CD14-positive monocyte (primary cell): Measurements from ENCODE around the gene PGM5. TPM values are rescaled to one million over a fixed set of nuclear protein-coding genes. Genes with fewer than 3 reads are reported as not detected.

Experiments
- DNase-seq, 3 donors: peaks; one replicate each; pipeline ENCODE4 v3.0.0-alpha.2; 2011 to 2022
- H2AFZ ChIP-seq: 2 replicates; pipeline ENCODE4 v1.6.0; 2012; ENCODE audit warnings: mild to moderate bottlenecking, low read depth, low read length, inconsistent platforms; ENCODE audit not compliant: insufficient read depth, poor library complexity, severe bottlenecking
- H3K27ac ChIP-seq, 2 donors: 1 replicate in 1 of 2; 2 replicates in 1 of 2; pipeline ENCODE4 v1.5.1; 2012 to 2013; ENCODE audit warnings: low read length in 2 of 2, control low read depth in 1 of 2, inconsistent platforms in 1 of 2, low read depth in 1 of 2, mild to moderate bottlenecking in 1 of 2
- H3K27me3 ChIP-seq, 2 donors: one replicate each; pipeline versions ENCODE4 v1.6.0 to v1.6.1; 2011 to 2013; ENCODE audit warnings: low read length in 2 of 2; ENCODE audit not compliant: control insufficient read depth in 2 of 2, insufficient read depth in 2 of 2
- H3K36me3 ChIP-seq, 2 donors: replicated peaks in 1 of 2; 1 replicate in 1 of 2; 2 replicates in 1 of 2; pipeline versions ENCODE4 v1.5.1 to v1.6.1; 2012 to 2013; ENCODE audit warnings: low read length in 2 of 2, control low read depth in 1 of 2, inconsistent platforms in 1 of 2, mild to moderate bottlenecking in 1 of 2; ENCODE audit not compliant: insufficient read depth in 2 of 2, control insufficient read depth in 1 of 2
- H3K4me1 ChIP-seq, 2 donors: 1 replicate in 1 of 2; 2 replicates in 1 of 2; pipeline versions ENCODE4 v1.5.1 to v1.6.1; 2012 to 2013; ENCODE audit warnings: low read length in 2 of 2, control low read depth in 1 of 2, inconsistent platforms in 1 of 2, mild to moderate bottlenecking in 1 of 2, moderate library complexity in 1 of 2; ENCODE audit not compliant: insufficient read depth in 2 of 2, control insufficient read depth in 1 of 2
- H3K4me2 ChIP-seq: replicated peaks from 2 replicates; pipeline ENCODE3; 2012; ENCODE audit warnings: low read length, moderate library complexity, mild to moderate bottlenecking; ENCODE audit not compliant: poor library complexity, severe bottlenecking; ENCODE audit errors: extremely low read depth
- H3K4me3 ChIP-seq, 3 experiments: fragments of 200-600 bp in 1 of 3; sonication (generic) in 1 of 3; replicated peaks in 1 of 3; 1 replicate in 2 of 3; 2 replicates in 1 of 3; pipeline ENCODE4 v1.5.1; 2011 to 2013; ENCODE audit warnings: low read length in 3 of 3, mild to moderate bottlenecking in 3 of 3, control low read depth in 2 of 3, low read depth in 2 of 3, inconsistent platforms in 1 of 3, moderate library complexity in 1 of 3
- H3K79me2 ChIP-seq: 2 replicates; pipeline ENCODE4 v1.6.0; 2012; ENCODE audit warnings: mild to moderate bottlenecking, control low read depth, inconsistent platforms, low read length, moderate library complexity; ENCODE audit not compliant: insufficient read depth
- H3K9ac ChIP-seq: 2 replicates; pipeline ENCODE4 v1.6.0; 2017; ENCODE audit warnings: low read length, mild to moderate bottlenecking; ENCODE audit not compliant: insufficient read depth, poor library complexity, severe bottlenecking
- H3K9me3 ChIP-seq, 2 donors: replicated peaks in 1 of 2; 1 replicate in 1 of 2; 2 replicates in 1 of 2; pipeline versions ENCODE4 v1.5.1 to v1.6.1; 2012 to 2013; ENCODE audit warnings: low read length in 2 of 2, control low read depth in 1 of 2; ENCODE audit not compliant: control insufficient read depth in 1 of 2, insufficient read depth in 1 of 2
- H4K20me1 ChIP-seq: 2 replicates; pipeline ENCODE4 v1.6.0; 2012; ENCODE audit warnings: mild to moderate bottlenecking, low read length, control low read depth, moderate library complexity; ENCODE audit not compliant: insufficient read depth
- H3K27ac Mint-ChIP-seq, 7 donors: one replicate each; pipeline ENCODE4 v1.8.0; 2020; ENCODE audit warnings: mild to moderate bottlenecking in 7 of 7, mixed read lengths in 7 of 7, moderate library complexity in 6 of 7, inconsistent platforms in 2 of 7
- H3K27me3 Mint-ChIP-seq, 3 donors: one replicate each; pipeline ENCODE4 v1.8.0; 2021 to 2022; ENCODE audit warnings: low read depth in 3 of 3, mild to moderate bottlenecking in 3 of 3, mixed read lengths in 3 of 3, moderate library complexity in 3 of 3, inconsistent platforms in 1 of 3
- H3K36me3 Mint-ChIP-seq, 2 donors: one replicate each; pipeline ENCODE4 v1.8.0; 2020; ENCODE audit warnings: mixed read lengths in 2 of 2, inconsistent platforms in 1 of 2, mild to moderate bottlenecking in 1 of 2
- H3K4me1 Mint-ChIP-seq: one replicate; pipeline ENCODE4 v1.8.0; 2020; ENCODE audit warnings: mild to moderate bottlenecking, mixed read lengths
- H3K4me3 Mint-ChIP-seq, 2 donors: one replicate each; pipeline ENCODE4 v1.8.0; 2020; ENCODE audit warnings: mild to moderate bottlenecking in 2 of 2, mixed read lengths in 2 of 2, moderate library complexity in 1 of 2
- H3K9me3 Mint-ChIP-seq, 7 donors: one replicate each; pipeline ENCODE4 v1.8.0; 2020 to 2022; ENCODE audit warnings: mixed read lengths in 7 of 7, mild to moderate bottlenecking in 6 of 7, moderate library complexity in 6 of 7, inconsistent platforms in 2 of 7
- CTCF ChIP-seq: fragments of 200-600 bp; IDR thresholded peaks from one replicate; pipeline ENCODE4 v1.8.0; 2022; ENCODE audit warnings: antibody characterized with exemption, mild to moderate bottlenecking
- WGBS: methylation state at CpG from one replicate; pipeline ENCODE4 v1.1.5; 2013; ENCODE audit warnings: missing lambda C conversion rate; ENCODE audit not compliant: insufficient coverage; 5-methylcytosine and 5-hydroxymethylcytosine counted together
- intact Hi-C, 2 donors: fragments of 100-400 bp; cut with micrococcal nuclease; formaldehyde crosslinking; loops; one replicate each; pipeline versions ENCODE4 v1.15.0 to v1.15.1; 2023
- polyA plus RNA-seq, 3 donors: library from polyadenylated mRNA; depleted of rRNA in 1 of 3; unstranded in 2 of 3; stranded (reverse) in 1 of 3; fragments of 300-500 nt in 2 of 3; fragments of >200 nt in 1 of 3; fragmentation: Illumina TruSeq in 2 of 3; gene quantifications; 1 replicate in 2 of 3; 2 replicates in 1 of 3; pipeline ENCODE4 v1.2.3, GENCODE V29; 2012 to 2021

The PGM5 gene
- polyA plus RNA-seq, 3 donors = 0.35 to 1.2 (median 1.1) TPM

- peaks cover 0 to 3% (median 1%) of the 10 kb centered on the region in 3 donors for H3K27me3 Mint-ChIP-seq
- Histone ChIP-seq H3K9ac (no peak overlapping the region), H3K4me3 (peak overlapping the region in 1 of 3 experiments; percentile 50), H3K36me3 (no peaks in the 10 kb centered on the region), H3K79me2 (no peaks in the 10 kb centered on the region), H2AFZ (peak overlapping the region; percentile 31), H3K9me3 (no peaks in the 10 kb centered on the region), H3K4me2 (no peak overlapping the region), H3K27me3 (no peaks in the 10 kb centered on the region), H3K27ac (peak overlapping the region; percentile 92 to 96), H4K20me1 (no peaks in the 10 kb centered on the region), H3K4me1 (peaks cover 85 to 86% of the 10 kb centered on the region in 2 donors)
- DNase-seq = no peak
- intact Hi-C loops = loop anchor here in 1 of 2 donors (5.0 kb wide), 1 partner anchor 41 kb away; no protein-coding TSS in a partner anchor
- peak overlapping the region; percentile 94 to 98 (median 96) for H3K27ac Mint-ChIP-seq
- H3K9me3 Mint-ChIP-seq = peaks cover 0 to 5% (median 0%) of the 10 kb centered on the region in 7 donors
- H3K4me3 Mint-ChIP-seq = no peak overlapping the region
- peaks cover 86% of the 10 kb centered on the region for H3K4me1 Mint-ChIP-seq
- no peak for TF ChIP-seq CTCF
- peaks cover 9 to 14% of the 10 kb centered on the region in 2 donors for H3K36me3 Mint-ChIP-seq
- 100% methylated on average over 3 of the region's 5 CpGs for WGBS
These were observed 202.1 kb downstream of the PGM5 start for GRCh38 chr9:68558545-68558944.

DNA sequence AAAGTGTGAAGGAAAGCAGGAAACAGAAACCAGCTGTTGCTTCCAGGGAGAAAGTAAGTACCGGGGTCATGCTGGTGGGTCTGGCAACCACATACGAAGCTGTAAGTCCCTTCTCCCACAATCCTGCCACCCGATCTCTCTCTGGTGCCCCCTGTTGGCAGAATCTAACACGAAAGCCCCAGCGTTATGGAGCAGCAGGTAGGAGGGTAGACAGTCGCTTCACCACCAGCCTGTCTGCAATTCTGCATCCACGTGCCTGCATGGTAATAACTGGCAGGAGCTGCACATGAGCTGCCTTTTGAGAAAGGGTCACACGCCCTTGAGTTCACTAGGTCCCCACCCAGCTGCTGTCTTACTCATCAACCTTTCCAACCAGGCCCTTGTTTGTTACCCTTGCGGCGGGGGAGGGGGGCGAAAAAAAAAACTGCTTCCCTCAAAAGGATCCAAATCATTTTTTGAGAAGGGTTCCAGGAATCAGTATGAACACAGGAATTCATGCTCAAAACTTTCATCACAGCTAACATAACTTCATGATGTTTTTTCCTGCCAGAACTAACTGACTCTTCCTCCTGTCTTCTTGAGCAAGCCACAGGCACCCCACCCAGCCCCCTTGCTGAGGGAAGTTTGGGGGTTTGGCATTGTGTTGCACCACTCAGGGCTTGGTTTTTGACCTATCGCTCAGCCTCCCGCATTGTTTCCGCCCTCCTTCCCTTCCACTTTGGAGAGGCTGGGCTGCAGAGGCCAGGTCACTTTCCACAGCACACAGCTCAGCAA, 203.8 kb downstream of the PGM5 start:
- no peaks in the 10 kb centered on the region for H4K20me1 ChIP-seq
- DNase-seq = peak; percentile 90 to 96 (median 90)
- Mint-ChIP-seq H3K36me3 (peaks cover 5 to 8% of the 10 kb centered on the region in 2 donors), H3K27me3 (peaks cover 0 to 3% (median 1%) of the 10 kb centered on the region in 3 donors), H3K4me1 (peaks cover 98% of the 10 kb centered on the region), H3K4me3 (peak overlapping the region; percentile 27 to 69), H3K27ac (peak overlapping the region; percentile 94 to 98 (median 96)), H3K9me3 (peaks cover 0 to 5% (median 0%) of the 10 kb centered on the region in 7 donors)
- no peaks in the 10 kb centered on the region for H3K9me3 ChIP-seq
- H3K9ac ChIP-seq = peak overlapping the region; percentile 60
- peak overlapping the region; percentile 65 for H3K4me2 ChIP-seq
- H3K4me1 ChIP-seq = peaks cover 100% of the 10 kb centered on the region in 2 donors
- intact Hi-C loops = loop anchor here (2.0 to 10.0 kb wide), 2 partner anchors 13 to 55 kb away; no protein-coding TSS in a partner anchor
- no peaks in the 10 kb centered on the region for H3K36me3 ChIP-seq
- H3K79me2 ChIP-seq = no peaks in the 10 kb centered on the region
- peak overlapping the region; percentile 92 to 96 for H3K27ac ChIP-seq
- peak overlapping the region in 1 of 3 experiments; percentile 50 for H3K4me3 ChIP-seq
- H3K27me3 ChIP-seq = no peaks in the 10 kb centered on the region
- peak overlapping the region; percentile 54 for H2AFZ ChIP-seq
- peak; percentile 67 for TF ChIP-seq CTCF
- WGBS = 0% methylated on average over 5 of the region's 14 CpGs
